Right ventricle myocardium superior (tissue), 1 donor: ENCODE measurements around the gene FLII. TPM values are rescaled to one million over a fixed set of nuclear protein-coding genes. Genes with fewer than 3 reads are reported as not detected.

Source experiments
- ATAC-seq: fragments of 200-7000 bp; cut with Tn5 transposase; one replicate; pipeline ENCODE4 v1.9.1; 2020; ENCODE audit warnings: mild to moderate bottlenecking; ENCODE audit not compliant: poor library complexity
- DNase-seq: peaks from one replicate; pipeline ENCODE4 v3.0.0-alpha.2; 2020
- intact Hi-C: fragments of 100-400 bp; cut with DNase I; formaldehyde crosslinking; loops from one replicate; pipeline ENCODE4 v1.11.2; 2022
- total RNA-seq: library from RNA; stranded (reverse); fragmentation: NEBNext Ultra II Directional; extraction: Animal tissue kit (Norgen Biotek cat#: 25700); gene quantifications from one replicate; pipeline ENCODE4 v1.2.1, GENCODE V29; 2021
- donor health status: DM: no; HTN: yes; CAD: no; lungs with severe emphysema.

FLII gene
- total RNA-seq, 1 donor from 2014 or later: 269 TPM

DNA sequence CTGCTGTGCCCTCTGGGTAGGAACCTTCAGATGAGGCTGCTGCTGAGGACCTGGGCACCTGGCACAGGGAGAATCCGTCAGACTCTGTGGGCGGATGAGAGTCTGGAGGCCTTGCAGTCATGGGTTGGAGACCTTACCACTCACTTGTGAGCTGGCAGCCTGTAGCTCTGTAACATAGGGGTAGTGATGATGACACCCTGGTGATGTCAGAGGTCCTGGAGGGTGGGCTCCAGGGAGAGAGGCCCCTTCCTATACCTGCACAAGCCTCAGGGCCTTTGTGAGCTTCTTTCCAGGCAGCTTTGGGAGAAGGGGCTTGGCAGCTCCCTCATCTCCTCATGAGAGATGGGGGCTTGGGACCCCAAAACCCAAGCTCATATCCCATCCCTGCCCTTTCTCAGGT is 3.6 kb upstream of the FLII start:
- intact Hi-C loops: no loop called here
- peak; percentile 11 for DNase-seq
- ATAC-seq: no peak

DNA sequence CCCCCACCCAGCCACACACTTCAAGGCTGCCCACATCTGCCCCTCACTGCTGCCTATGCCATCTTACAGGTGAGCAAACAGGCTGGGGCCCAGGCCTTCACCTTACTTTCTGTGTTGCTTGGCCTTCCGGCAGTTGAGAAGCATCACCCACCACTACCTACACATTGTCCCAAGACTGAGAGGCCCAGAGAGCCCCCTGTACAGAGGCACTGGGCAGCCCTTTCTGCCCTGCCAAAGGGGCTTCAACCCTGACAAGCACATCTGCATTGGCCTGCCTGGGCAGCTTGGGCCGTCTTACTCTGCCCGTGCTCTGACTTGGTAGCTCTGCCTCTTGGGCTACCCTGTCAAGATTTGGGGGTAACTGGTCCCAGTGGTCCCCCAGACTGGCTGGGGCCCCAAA is 3.1 kb upstream of the FLII start:
- intact Hi-C loops: no loop called here
- no peak for ATAC-seq
- no peak for DNase-seq

DNA sequence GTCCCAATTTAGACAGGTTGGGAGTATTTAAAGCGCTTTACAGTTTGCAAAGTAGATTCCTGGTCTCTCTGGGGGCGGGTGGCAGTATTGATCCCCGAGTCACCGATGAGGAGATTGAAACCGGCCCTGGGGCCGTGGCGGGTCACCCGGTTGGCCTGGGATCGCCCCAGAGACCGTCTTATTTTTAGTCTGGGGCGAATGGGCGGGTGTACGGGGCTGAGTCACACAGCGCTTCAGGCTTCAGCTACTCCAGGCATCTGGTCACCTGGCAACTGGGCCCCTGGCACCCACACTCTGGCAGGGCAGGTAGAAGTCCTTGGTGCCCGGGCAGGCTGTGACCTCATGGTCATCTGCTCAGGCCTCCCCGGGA is 2.6 kb upstream of the FLII start:
- ATAC-seq (peak; percentile 69), DNase-seq (peak; percentile 90)
- intact Hi-C loops: no loop called here

- intact Hi-C loops: no loop called here
- peak; percentile 88 for ATAC-seq
- DNase-seq: peak; percentile 98
Observed at GRCh38 chr17:18260332-18261145, 2.0 kb upstream of the FLII start, which contains the start of gene MIEF2. Gene MIEF2, plus strand, starts transcription at chr17:18260662. Its CDS starts 2,059 bp downstream, at chr17:18262721.

DNA sequence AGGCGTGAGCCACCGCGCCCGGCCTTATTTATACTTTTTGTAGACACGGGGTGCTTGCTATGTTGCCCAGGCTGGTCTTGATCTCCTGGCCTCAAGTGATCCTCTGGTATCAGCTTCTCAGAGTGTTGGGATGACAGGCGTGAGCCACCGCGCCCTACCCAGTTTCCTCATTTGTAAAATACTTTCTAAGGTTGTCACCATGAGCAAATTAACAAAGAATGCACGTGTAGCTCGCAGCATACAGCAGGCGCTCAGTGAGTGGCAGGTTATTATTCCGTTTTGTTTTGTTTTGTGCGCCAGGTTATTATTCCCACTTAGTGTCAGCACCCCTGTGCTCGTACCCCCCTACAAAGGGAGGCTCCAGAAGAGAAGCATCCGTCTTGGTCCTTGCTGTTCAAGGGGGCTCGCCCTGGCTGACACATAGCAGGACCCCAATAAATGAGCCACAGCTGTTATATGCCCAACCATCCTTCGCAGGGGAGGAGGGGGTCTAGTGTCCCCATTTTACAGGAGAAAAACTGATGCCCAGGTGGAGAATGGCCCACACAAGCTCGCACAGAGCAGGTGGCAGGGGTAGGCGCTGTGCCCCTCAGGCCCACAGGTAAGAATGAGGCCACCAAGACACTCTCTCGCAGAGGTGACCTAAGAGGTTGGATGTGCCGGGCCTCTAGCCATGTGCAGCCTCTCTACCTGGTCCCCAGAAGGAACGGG is 1.2 kb upstream of the FLII start:
- intact Hi-C loops: no loop called here
- ATAC-seq (no peak), DNase-seq (no peak)

- DNase-seq (peak; percentile 89), ATAC-seq (peak; percentile 60)
- intact Hi-C loops: no loop called here
Observed at GRCh38 chr17:18257982-18258355, 569 bp downstream of the FLII start.

DNA sequence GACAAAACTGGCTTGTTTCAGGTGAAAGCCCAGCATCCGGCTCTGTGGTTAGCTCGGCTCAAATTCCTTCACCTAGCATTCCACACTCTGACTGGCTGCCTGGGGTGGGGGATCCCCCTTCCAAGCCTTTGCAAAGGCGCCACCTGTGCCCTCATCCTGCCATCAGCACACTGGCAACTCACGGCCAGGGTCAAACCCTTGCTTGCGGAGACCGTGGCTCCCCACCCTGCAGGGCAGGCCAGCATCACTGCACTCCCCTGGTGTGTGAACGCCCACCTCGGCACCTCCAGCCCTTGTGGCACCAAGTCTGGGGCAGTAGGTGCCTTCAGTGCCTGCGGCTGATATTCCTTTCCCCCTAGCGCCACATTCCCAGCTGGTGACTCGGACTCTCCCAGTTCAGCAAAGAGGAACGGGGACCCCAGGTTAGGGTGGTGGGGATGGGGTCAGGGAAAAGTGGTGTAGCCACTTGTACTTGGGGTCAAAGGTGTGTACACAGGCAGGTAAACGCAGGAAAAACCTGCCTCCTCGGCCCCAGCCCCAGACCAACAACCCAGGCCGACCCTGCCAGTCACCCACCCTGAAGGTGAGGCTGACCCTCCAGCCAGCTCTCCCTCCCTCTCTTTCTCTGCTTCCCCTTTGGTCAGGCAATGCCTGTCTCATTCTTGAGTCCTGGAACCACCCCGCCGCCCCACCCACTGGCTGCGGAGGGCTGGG is 1.1 kb downstream of the FLII start:
- peak; percentile 6 for ATAC-seq
- DNase-seq: peak; percentile 80
- intact Hi-C loops: no loop called here

DNA sequence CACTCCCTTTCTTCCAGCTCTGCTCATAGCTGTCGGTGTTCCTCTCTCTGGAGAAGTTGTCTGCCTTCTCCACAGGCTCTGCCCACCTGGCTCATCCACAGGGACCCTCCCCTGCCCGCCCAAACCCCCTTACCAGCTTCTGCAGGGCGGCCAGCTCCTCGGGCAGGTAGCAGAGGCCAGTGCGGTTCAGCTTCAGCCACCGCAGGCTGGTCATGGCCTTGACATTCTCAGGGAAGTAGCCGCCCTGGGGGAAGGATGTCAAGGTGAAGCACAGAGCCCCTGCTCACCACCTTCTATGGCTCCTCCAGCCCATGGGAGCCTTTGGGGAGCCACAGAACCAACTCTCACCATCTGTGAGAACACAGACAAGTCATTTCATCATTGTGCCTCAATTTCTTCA is 1.8 kb downstream of the FLII start:
- no peak for DNase-seq
- intact Hi-C loops: no loop called here
- no peak for ATAC-seq

DNA sequence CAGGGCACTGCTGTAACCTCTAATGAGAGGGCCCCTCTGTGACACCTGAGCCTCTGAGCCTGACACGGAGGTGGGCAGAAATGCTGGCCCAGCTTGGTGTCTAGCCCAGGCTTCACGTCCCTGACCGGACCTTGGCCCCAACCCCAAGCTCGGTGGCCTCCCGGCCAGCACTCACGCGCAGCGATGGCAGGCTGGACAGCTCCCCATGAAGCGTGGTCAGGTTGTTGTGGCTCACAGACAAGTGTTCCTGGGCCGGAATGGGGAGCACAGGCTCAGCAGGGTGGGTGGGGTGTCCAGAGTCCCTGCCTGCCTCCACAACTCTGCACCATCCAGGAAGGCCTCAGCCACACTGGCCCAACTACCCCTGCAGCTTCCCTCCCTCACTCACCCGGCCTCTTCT is 2.2 kb downstream of the FLII start:
- no peak for ATAC-seq
- intact Hi-C loops: no loop called here

DNA sequence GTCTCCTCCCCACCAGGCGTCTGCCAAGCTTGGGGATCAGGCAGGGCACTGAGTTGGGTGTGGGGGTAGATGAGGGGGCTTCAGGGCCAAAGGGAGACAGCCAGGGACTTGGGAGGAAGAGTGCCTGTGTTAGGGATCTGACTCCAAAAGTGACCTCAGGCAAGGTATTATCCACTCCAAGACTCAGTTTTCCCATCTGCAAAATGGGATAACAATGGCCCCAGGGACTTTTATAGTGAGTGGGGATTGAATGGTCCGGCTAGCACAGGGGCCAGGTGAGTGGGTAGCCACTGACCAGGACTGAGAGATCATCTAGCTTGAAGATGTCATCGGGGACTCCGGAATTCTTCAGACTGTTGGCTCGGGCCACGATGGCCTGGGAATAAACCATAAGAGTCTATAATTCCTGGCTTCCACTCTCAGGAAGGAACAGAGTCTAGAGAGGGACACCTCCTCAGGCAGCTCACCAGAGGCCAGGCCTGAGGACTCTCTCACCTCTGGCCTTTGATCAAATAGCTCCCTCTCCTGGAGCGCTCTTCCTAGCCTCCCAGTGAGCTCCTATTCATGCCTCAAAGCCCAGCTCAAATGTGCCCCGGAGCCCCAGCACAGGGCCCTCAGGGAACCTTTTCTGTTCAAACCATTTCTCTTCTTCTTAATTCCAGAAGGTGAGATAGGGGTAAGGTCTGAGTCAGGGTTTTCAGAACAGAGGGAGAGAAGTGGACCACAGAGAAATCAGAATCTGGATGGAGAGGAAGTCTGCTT is 3.5 kb downstream of the FLII start:
- intact Hi-C loops: no loop called here
- DNase-seq (no peak), ATAC-seq (no peak)

More for the DNA sequence above, 2.2 kb downstream of the FLII start:
- no peak for DNase-seq

- ATAC-seq: no peak
- DNase-seq: no peak
- intact Hi-C loops: no loop called here
Observed at GRCh38 chr17:18253947-18254821, 4.4 kb downstream of the FLII start.

DNA sequence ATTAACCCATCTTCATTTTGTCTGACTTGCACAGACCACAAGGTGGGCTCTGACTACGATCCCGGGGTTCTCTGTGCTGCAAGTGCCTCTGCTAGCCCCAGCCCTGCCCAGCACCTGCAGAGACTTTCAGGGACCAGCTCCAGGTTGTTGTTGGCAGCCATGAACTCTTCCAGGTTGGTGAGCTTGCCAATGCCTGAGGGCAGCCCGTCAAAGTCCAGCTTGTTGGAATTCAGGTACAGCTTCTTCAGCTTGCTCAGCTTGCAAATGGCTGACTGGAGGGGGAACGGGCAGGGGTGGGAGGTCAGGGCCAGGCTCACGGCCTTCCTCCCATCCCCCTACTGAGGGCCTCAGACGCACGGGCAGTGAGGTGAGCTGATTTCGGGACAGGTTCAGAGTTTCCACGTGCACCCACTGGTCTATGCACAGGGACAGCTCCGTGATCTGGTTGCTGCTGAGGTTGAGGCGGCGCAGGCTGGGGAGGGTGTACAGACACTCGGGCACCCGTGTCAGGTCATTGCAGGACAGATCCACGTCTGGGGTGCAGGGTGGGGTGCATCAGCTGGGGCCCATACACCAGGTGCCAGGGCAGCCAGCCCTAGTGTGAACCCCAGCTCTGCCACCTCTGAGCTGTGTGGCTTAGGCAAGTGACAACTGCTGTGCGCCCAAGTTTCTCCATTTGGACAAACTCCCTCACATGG is 5.2 kb downstream of the FLII start:
- intact Hi-C loops: no loop called here

GRCh38 chr17:18252160-18252559 is 6.4 kb downstream of the FLII start:
- ATAC-seq (no peak), DNase-seq (no peak)
- intact Hi-C loops: no loop called here

More for the DNA sequence above, 5.2 kb downstream of the FLII start:
- ATAC-seq (no peak), DNase-seq (no peak)

DNA sequence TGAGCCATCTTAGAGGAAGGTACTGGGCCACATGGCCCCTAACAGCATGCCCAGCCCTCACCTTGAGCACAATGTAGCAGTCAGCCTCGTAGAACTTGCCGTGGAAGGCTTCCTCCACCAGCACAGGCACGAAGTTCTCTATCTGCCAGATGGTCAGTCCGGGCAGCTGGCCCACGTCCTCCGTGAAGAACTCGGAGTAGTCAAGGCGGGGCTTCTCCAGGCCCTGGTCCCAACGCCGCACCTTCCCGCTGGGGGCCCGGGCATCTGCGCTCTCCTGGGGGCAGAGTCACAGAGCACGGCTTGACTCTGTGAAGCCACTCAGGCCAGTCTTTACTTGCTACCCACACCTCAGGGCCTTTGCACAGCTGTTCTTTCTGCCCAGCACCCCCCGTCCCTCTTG is 7.3 kb downstream of the FLII start:
- DNase-seq: no peak
- intact Hi-C loops: no loop called here
- ATAC-seq: no peak

GRCh38 chr17:18250708-18251107 is 7.8 kb downstream of the FLII start:
- intact Hi-C loops: no loop called here
- DNase-seq: no peak
- ATAC-seq: no peak

GRCh38 chr17:18250259-18250658 is 8.3 kb downstream of the FLII start:
- intact Hi-C loops: no loop called here
- no peak for ATAC-seq

GRCh38 chr17:18248811-18249210 is 9.7 kb downstream of the FLII start:
- no peak for ATAC-seq
- intact Hi-C loops: no loop called here
- no peak for DNase-seq

More at GRCh38 chr17:18250259-18250658, 8.3 kb downstream of the FLII start:
- DNase-seq: no peak
